Measurements from ENCODE around the gene HBG2. TPM values are rescaled to one million over a fixed set of nuclear protein-coding genes. Genes with fewer than 3 reads are reported as not detected.

HBG2 gene
- total and polyA plus RNA-seq, 2 of the 8 experiments (the other 6 are each of a cell fraction or from before 2014, with no cell fraction given): 0.23 TPM; not detected in 1

DNA sequence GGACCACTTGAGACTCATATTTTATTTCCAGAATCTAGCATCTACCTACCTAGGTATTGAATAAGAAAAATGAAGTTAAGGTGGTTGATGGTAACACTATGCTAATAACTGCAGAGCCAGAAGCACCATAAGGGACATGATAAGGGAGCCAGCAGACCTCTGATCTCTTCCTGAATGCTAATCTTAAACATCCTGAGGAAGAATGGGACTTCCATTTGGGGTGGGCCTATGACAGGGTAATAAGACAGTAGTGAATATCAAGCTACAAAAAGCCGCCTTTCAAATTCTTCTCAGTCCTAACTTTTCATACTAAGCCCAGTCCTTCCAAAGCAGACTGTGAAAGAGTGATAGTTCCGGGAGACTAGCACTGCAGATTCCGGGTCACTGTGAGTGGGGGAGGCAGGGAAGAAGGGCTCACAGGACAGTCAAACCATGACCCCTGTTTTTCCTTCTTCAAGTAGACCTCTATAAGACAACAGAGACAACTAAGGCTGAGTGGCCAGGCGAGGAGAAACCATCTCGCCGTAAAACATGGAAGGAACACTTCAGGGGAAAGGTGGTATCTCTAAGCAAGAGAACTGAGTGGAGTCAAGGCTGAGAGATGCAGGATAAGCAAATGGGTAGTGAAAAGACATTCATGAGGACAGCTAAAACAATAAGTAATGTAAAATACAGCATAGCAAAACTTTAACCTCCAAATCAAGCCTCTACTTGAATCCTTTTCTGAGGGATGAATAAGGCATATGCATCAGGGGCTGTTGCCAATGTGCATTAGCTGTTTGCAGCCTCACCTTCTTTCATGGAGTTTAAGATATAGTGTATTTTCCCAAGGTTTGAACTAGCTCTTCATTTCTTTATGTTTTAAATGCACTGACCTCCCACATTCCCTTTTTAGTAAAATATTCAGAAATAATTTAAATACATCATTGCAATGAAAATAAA, 29.8 kb downstream of the HBG2 start:
- no peak for FAIRE-seq
- no peaks in the 10 kb centered on the region; the same call in 1 of the 2 replicates for H3K23me2 ChIP-seq (ENCODE audit: low read depth, low read length)
- CTCF ChIA-PET (ENCODE audit: partially characterized antibody): interaction anchor here (1.3 kb wide), 1 partner anchor 11 kb away, joined by 6 read pairs; no protein-coding TSS in a partner anchor
- TF ChIP-seq JUND (IDR thresholded peaks at IDR 0.05; ENCODE audit: low read length): no peak
- TF ChIP-seq, protein P1, sequence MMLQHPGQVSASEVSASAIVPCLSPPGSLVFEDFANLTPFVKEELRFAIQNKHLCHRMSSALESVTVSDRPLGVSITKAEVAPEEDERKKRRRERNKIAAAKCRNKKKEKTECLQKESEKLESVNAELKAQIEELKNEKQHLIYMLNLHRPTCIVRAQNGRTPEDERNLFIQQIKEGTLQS (IDR thresholded peaks at IDR 0.05; ENCODE audit: insufficient read depth, low read depth, low read length): no peak
- TF ChIP-seq EGR1 (IDR thresholded peaks at IDR 0.05; ENCODE audit: borderline replicate concordance, low read depth, low read length): no peak
- TF ChIP-seq SAP30 (IDR thresholded peaks at IDR 0.05; ENCODE audit: insufficient read depth, insufficient replicate concordance, low read length): no peak
- TF ChIP-seq, protein P2, sequence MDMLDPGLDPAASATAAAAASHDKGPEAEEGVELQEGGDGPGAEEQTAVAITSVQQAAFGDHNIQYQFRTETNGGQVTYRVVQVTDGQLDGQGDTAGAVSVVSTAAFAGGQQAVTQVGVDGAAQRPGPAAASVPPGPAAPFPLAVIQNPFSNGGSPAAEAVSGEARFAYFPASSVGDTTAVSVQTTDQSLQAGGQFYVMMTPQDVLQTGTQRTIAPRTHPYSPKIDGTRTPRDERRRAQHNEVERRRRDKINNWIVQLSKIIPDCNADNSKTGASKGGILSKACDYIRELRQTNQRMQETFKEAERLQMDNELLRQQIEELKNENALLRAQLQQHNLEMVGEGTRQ (IDR thresholded peaks at IDR 0.05; ENCODE audit: low read length): no peak
- no peak for TF ChIP-seq HDAC6 (IDR thresholded peaks at IDR 0.05; ENCODE audit: low read depth, low read length)

More for the DNA sequence above, 29.8 kb downstream of the HBG2 start:
- DNase-seq (ENCODE audit: low read depth in 1 of 2, low spot score in 2 of 2): no peak
- no peaks in the 10 kb centered on the region for H3K36me3 ChIP-seq (ENCODE audit: control insufficient read depth in 2 of 4, insufficient read depth in 4 of 4, low read length in 3 of 4)
- POLR2A ChIA-PET (ENCODE audit: partially characterized antibody): no interaction called here
- H3K4me1 ChIP-seq (replicated peaks in 1 of 4; ENCODE audit: control insufficient read depth in 3 of 4, insufficient read depth in 4 of 4, low read length in 3 of 4): no peaks in the 10 kb centered on the region
- no peak overlapping the region for H3K4me3 ChIP-seq (ENCODE audit: extremely low read depth in 1 of 4, insufficient read depth in 2 of 4, low read depth in 3 of 4, low read length in 4 of 4)
- 0 out of 2 replicates have a peak overlapping the region, but pooled peaks have one; percentile 32 for H2AFZ ChIP-seq (ENCODE audit: low read length)
- H4K91ac ChIP-seq (replicated peaks; ENCODE audit: insufficient read length, low read length): no peak overlapping the region
- no peaks in the 10 kb centered on the region for H3K79me1 ChIP-seq (ENCODE audit: low read depth, low read length)
- H4K5ac ChIP-seq (ENCODE audit: insufficient read length, low read depth, low read length): no peak overlapping the region
- H3K9ac ChIP-seq (replicated peaks in 1 of 4; ENCODE audit: extremely low read depth in 1 of 4, low read depth in 3 of 4, low read length in 3 of 4): no peak overlapping the region
- no peak overlapping the region for H3K14ac ChIP-seq (ENCODE audit: insufficient read length)
- no peak overlapping the region for H3K56ac ChIP-seq (replicated peaks; ENCODE audit: insufficient read length, low read depth, low read length)
- no peak overlapping the region for H2BK5ac ChIP-seq (ENCODE audit: low read depth, low read length)
- no peak overlapping the region for H2BK120ac ChIP-seq (replicated peaks; ENCODE audit: low read depth, low read length)
- H2BK12ac ChIP-seq (ENCODE audit: low read depth, low read length): no peak overlapping the region
- no peak overlapping the region for H3K23ac ChIP-seq (ENCODE audit: insufficient read length)
- no peak overlapping the region for H2BK15ac ChIP-seq (ENCODE audit: low read length)
- H2BK20ac ChIP-seq (ENCODE audit: low read length): no peak overlapping the region
- no peak overlapping the region for H4K8ac ChIP-seq (ENCODE audit: extremely low read depth, insufficient read depth, low read length)
- no peaks in the 10 kb centered on the region for H3K79me2 ChIP-seq (ENCODE audit: control insufficient read depth in 1 of 2, insufficient read depth in 2 of 2, low read length in 2 of 2)
- no peak overlapping the region for H3K4me2 ChIP-seq (ENCODE audit: insufficient read depth in 1 of 2, low read depth in 2 of 2, low read length in 2 of 2)
- no peak overlapping the region for H2AK5ac ChIP-seq (ENCODE audit: low read depth, low read length)
- peaks cover 4 to 6% of the 10 kb centered on the region in 2 experiments; a peak in 2 of 4 replicates for H3K9me3 ChIP-seq (ENCODE audit: insufficient read depth in 2 of 2, low read depth in 1 of 2, low read length in 1 of 2)
- H3K4ac ChIP-seq (replicated peaks; ENCODE audit: insufficient read length, low read depth, low read length): no peak overlapping the region
- no peak overlapping the region for H3K18ac ChIP-seq (ENCODE audit: extremely low read depth, low read length)
- H3K27me3 ChIP-seq (replicated peaks in 1 of 4; ENCODE audit: control insufficient read depth in 3 of 4, extremely low read depth in 1 of 4, insufficient read depth in 3 of 4, low read length in 3 of 4): no peaks in the 10 kb centered on the region
- WGBS, 2 experiments (ENCODE audit: extremely low coverage in 1 of 2, insufficient coverage in 1 of 2, insufficient read length in 1 of 2, insufficient replicate concordance in 2 of 2, low coverage in 1 of 2, low lambda C conversion rate in 2 of 2, missing lambda C conversion rate in 1 of 2): 86% methylated on average over 6 of the region's 6 CpGs; no CpG with 5 or more reads in 1 of the 2 experiments
- H4K20me1 ChIP-seq (replicated peaks in 1 of 2; ENCODE audit: control insufficient read depth in 1 of 2, insufficient read depth in 2 of 2, low read length in 2 of 2): no peaks in the 10 kb centered on the region
- H3K27ac ChIP-seq (ENCODE audit: low read depth, low read length): no peak overlapping the region
